Astrocyte of the spinal cord (primary cell): ENCODE results near the gene ANKS1B.

Experiments
- DNase-seq: peaks from one replicate; pipeline ENCODE4 v3.0.0; 2011; ENCODE audit warnings: low read depth, low spot score
- H3K4me3 ChIP-seq: 2 replicates; pipeline ENCODE4 v1.5.1; 2011; ENCODE audit warnings: low read depth, mild to moderate bottlenecking, low read length, moderate library complexity
- CTCF ChIP-seq: IDR thresholded peaks from 2 replicates; pipeline ENCODE4 v1.5.1; 2012; ENCODE audit warnings: low read depth, mild to moderate bottlenecking, low read length, inconsistent platforms
- in situ Hi-C: cut with HindIII; loops from 2 replicates; pipeline ENCODE4 v1.10.0; 2017; ENCODE audit warnings: low sequenced_read_pairs

The ANKS1B gene

GRCh38 chr12:99442758-99443157 is 542.0 kb downstream of the ANKS1B start:
- in situ Hi-C loops, result no loop called here
- H3K4me3 ChIP-seq, result no peak overlapping the region
- DNase-seq, result no peak
- TF ChIP-seq CTCF, result no peak

GRCh38 chr12:99439399-99439798 is 545.3 kb downstream of the ANKS1B start:
- no peak for DNase-seq
- in situ Hi-C loops, result no loop called here
- no peak for TF ChIP-seq CTCF
- H3K4me3 ChIP-seq, result no peak overlapping the region

- H3K4me3 ChIP-seq, result no peak overlapping the region
- no peak for DNase-seq
- no peak for TF ChIP-seq CTCF
- in situ Hi-C loops, result no loop called here
Observed at GRCh38 chr12:99436584-99436983, 548.2 kb downstream of the ANKS1B start.

GRCh38 chr12:99435095-99435791 is 549.5 kb downstream of the ANKS1B start:
- H3K4me3 ChIP-seq, result no peak overlapping the region
- no peak for TF ChIP-seq CTCF
- DNase-seq, result no peak
- in situ Hi-C loops, result no loop called here

GRCh38 chr12:99433155-99433554 is 551.6 kb downstream of the ANKS1B start:
- no peak for DNase-seq
- in situ Hi-C loops, result no loop called here
- no peak overlapping the region for H3K4me3 ChIP-seq
- TF ChIP-seq CTCF, result no peak

- DNase-seq, result no peak
- in situ Hi-C loops, result no loop called here
- H3K4me3 ChIP-seq, result no peak overlapping the region
- TF ChIP-seq CTCF, result no peak
Observed at GRCh38 chr12:99431203-99431602, 553.5 kb downstream of the ANKS1B start.
